BE2C (cell line): ENCODE measurements around the gene PTK6.

Source experiments
- DNase-seq: peaks from one replicate; pipeline ENCODE4 v3.0.0-alpha.2; 2020
- H3K27me3 ChIP-seq: fragments of 250-450 bp; sonication (Bioruptor Pico); 2 replicates; pipeline ENCODE4 v1.5.1; 2020; ENCODE audit warnings: mild to moderate bottlenecking
- H3K36me3 ChIP-seq: fragments of 250-450 bp; sonication (Bioruptor Pico); 2 replicates; pipeline ENCODE4 v1.5.1; 2020; ENCODE audit warnings: mild to moderate bottlenecking
- H3K4me1 ChIP-seq: fragments of 250-450 bp; sonication (Bioruptor Pico); 2 replicates; pipeline ENCODE4 v1.5.1; 2020
- H3K4me3 ChIP-seq: 2 replicates; pipeline ENCODE4 v1.5.1; 2011; ENCODE audit warnings: low read depth, low read length
- H3K9me3 ChIP-seq: fragments of 250-450 bp; sonication (Bioruptor Pico); 2 replicates; pipeline ENCODE4 v1.5.1; 2020
- TF ChIP-seq, protein P1 (sequence below): IDR thresholded peaks from 2 replicates; pipeline ENCODE4 v1.5.1; 2012; ENCODE audit warnings: mild to moderate bottlenecking, low read depth, low read length

Gene PTK6

DNA sequence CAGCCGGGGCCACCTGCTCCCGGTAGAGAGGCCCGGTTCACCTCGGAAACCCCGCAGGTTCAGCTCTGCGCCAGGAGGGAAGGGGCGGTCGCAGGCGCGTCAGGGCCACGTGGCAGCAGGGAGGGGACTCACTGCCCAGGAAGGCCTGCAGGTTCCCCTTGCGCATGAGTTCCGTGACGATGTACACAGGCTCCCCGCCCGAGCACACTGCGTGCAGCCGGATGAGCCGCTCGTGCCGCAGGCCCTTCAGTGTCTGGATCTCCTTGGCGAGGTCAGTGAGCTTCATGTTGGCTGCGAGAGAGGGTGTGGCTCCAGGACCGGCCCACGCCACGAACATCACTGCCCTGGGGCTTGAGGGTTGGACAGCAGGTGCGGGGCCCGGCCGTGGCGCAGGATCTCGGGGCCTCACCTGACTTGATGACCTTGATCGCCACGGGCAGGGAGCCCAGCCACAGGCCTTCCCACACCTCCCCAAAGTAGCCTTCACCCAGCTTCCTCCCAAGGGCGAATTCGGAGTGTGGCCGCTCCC is 4.9 kb upstream of the PTK6 start:
- Histone ChIP-seq H3K4me3 (no peak overlapping the region), H3K27me3 (no peaks in the 10 kb centered on the region), H3K4me1 (peaks cover 11% of the 10 kb centered on the region), H3K9me3 (no peaks in the 10 kb centered on the region), H3K36me3 (no peaks in the 10 kb centered on the region)
- TF ChIP-seq, protein P1, sequence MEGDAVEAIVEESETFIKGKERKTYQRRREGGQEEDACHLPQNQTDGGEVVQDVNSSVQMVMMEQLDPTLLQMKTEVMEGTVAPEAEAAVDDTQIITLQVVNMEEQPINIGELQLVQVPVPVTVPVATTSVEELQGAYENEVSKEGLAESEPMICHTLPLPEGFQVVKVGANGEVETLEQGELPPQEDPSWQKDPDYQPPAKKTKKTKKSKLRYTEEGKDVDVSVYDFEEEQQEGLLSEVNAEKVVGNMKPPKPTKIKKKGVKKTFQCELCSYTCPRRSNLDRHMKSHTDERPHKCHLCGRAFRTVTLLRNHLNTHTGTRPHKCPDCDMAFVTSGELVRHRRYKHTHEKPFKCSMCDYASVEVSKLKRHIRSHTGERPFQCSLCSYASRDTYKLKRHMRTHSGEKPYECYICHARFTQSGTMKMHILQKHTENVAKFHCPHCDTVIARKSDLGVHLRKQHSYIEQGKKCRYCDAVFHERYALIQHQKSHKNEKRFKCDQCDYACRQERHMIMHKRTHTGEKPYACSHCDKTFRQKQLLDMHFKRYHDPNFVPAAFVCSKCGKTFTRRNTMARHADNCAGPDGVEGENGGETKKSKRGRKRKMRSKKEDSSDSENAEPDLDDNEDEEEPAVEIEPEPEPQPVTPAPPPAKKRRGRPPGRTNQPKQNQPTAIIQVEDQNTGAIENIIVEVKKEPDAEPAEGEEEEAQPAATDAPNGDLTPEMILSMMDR: no peak
- DNase-seq: no peak

DNA sequence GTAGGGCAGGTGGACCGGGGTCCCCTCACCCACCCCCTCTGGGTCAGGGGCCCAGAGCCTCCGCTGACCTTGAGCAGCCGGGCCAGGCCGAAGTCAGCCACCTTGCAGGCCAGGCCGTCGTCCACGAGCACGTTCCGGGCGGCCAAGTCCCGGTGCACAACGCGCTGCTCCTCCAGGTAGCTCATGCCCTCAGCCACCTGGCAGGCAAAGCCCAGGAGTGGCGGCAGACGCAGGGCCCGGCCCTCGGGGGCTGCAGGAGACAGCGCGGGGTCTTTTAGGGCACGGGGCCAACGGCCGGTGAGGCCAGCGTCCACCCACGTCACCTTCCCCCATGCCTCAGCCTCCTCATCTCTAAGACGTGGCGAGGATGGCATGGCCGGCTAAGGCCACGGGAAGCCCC is 4.2 kb upstream of the PTK6 start:
- TF ChIP-seq, protein P1: no peak
- Histone ChIP-seq H3K4me1 (peaks cover 14% of the 10 kb centered on the region), H3K27me3 (no peaks in the 10 kb centered on the region), H3K9me3 (no peaks in the 10 kb centered on the region), H3K4me3 (no peak overlapping the region), H3K36me3 (no peaks in the 10 kb centered on the region)
- DNase-seq: no peak

DNA sequence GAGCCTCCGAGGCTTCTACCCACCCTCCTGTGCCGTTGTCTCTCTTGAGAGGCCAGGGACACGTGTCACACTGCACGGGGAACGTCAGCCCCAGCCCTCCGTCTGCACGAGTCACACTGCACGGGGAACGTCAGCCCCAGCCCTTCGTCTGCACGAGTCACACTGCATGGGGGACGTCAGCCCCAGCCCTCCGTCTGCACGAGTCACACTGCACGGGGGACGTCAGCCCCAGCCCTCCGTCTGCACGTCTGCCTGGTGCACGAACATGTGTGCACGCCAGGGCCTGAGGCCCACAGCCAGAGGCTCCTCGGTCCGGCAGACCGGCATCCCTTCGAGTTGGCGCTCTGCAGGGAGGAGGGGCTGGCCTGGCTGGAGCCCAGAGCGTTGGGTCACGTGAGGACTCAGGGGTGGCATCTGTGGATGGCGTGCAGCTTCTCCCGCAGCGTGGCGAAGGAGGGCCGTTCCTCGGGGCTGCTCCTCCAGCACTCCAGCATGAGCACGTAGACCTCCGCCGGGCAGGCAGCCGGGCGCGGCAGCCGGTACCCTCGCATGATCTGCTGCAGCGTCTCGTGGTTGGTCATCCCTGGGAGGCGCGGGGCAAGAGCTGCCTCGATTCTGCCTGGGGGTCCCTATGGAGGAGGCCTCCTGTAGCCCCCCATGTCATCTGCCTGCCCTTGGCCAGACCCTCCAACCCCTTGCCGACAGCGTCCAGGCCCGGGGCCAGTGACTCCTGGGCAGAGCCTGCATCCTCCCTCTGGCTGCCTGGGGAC is 3.4 kb upstream of the PTK6 start:
- Histone ChIP-seq H3K36me3 (no peaks in the 10 kb centered on the region), H3K4me3 (no peak overlapping the region), H3K4me1 (peaks cover 14% of the 10 kb centered on the region), H3K27me3 (no peaks in the 10 kb centered on the region), H3K9me3 (no peaks in the 10 kb centered on the region)
- TF ChIP-seq, protein P1: no peak
- DNase-seq: peak; percentile 75

DNA sequence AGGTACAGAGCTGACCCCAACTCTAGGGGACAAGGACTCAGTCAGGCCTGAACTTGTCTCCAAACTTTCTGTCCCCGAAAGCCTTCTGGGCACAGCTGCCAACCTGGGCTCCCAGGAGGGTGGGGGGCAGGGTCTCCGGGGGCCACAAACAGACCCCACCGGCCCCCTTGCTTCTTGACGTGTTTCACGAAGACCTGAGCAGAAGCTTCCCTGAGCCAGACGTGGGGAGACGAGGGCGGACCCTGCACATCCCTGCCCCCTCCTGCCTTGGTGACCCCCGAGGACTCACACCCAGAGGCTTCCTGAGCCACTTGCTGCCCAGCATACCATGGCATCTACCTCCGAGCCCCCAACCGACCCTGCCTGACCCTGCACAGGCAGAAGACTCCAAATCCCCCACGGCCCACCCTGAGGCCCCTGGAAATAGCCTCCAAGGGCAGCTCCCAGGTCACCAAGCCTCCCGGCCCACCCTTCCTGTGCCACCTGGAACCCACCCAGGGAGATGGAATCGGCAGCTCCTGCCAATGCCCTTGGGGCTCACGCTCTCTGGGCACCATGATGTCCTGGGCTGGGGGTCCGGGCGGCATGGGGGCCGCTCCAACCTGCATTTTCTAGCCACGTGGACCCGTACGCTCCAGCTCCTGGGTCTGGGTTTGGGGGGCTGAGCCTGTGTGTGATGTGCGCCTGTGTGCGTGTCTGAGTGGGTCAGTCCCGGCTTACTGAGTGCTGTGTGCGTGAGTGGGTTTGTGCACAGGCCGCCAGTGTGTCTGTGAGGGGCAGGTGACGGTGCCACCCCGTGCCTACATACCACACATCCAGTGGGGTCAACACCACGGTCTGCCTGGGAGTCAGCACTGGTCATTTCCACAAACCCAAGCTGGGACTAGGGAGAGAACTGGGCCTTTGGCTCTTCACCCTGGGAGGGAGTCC is 2.5 kb upstream of the PTK6 start:
- no peaks in the 10 kb centered on the region for H3K27me3 ChIP-seq

DNA sequence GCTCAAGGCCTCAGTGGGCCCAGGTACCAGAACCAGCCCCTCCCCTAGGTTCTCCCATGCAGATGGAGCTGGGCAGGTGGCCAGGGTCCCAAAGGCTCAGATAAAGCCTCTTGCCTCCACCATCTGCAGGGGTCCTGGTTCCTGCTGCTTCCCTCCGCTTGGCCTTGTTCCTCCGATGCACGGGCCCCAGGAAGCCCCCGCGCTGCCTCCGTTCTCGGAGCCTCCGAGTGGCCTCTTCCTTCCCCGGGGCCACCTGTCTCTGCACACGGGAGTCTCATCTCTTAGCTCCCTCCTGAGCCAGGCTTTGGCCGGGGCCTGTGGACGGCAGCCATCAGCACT is 1.9 kb upstream of the PTK6 start:
- TF ChIP-seq, protein P1: no peak
- Histone ChIP-seq H3K9me3 (no peaks in the 10 kb centered on the region), H3K4me3 (no peak overlapping the region), H3K4me1 (peaks cover 14% of the 10 kb centered on the region), H3K27me3 (no peaks in the 10 kb centered on the region), H3K36me3 (no peaks in the 10 kb centered on the region)
- no peak for DNase-seq

More for the DNA sequence above, 2.5 kb upstream of the PTK6 start:
- TF ChIP-seq, protein P1: no peak
- DNase-seq: no peak
- H3K4me3 ChIP-seq: no peak overlapping the region
- H3K36me3 ChIP-seq: no peaks in the 10 kb centered on the region
- peaks cover 14% of the 10 kb centered on the region for H3K4me1 ChIP-seq
- H3K9me3 ChIP-seq: no peaks in the 10 kb centered on the region
